GM18858 (cell line): ENCODE measurements around the gene IFT81.
"Not testable (repeated sequence)": the region's sequence is repeated elsewhere in the genome, so short reads cannot be mapped to it uniquely, and the experiment has no call there.

ENCODE experiments used
- ATAC-seq: cut with Tn5 transposase; IDR thresholded peaks from one replicate; pipeline ENCODE4 v1.9.1; 2021; ENCODE audit not compliant: unreplicated experiment

The IFT81 gene

DNA sequence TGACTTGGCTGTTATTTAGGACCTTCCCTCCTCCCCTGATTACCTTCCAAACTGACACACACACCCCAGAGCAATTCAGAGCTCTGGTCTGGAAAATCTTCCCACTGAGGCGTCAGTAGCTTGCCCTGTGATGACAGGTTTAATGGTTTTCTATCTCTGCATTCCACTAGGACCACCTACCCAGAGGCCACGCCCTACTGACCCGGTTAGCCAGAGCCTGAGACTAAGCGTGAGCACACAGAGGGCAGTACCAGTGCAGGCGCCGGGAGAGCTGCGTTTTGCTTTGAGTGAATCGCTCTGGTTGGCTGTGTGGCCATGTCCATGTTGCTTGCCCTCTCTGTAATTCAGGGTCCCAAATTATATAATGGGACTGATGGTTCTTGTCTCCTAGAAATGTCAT, 120.7 kb downstream of the IFT81 start:
- no peak for ATAC-seq

DNA sequence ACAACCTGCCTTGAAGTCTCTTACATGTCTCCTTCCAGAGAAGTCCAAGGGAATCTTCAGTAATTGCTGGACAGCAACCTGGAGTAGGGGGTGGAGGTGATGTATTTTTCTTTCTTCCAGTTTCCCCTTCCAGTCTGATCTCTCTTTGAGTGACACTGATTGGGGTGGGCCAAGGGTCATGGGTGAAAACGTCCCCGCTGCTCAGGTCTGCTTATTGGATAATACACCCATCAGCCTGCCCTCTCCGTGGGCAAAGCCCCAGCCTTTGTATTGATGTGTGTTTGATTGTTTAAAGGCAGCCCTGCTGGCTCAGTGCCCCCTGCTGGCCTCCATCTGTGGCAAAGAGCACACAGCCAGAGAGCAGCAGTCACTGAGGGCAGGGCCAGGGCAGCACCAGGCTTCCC, 121.2 kb downstream of the IFT81 start:
- no peak for ATAC-seq

DNA sequence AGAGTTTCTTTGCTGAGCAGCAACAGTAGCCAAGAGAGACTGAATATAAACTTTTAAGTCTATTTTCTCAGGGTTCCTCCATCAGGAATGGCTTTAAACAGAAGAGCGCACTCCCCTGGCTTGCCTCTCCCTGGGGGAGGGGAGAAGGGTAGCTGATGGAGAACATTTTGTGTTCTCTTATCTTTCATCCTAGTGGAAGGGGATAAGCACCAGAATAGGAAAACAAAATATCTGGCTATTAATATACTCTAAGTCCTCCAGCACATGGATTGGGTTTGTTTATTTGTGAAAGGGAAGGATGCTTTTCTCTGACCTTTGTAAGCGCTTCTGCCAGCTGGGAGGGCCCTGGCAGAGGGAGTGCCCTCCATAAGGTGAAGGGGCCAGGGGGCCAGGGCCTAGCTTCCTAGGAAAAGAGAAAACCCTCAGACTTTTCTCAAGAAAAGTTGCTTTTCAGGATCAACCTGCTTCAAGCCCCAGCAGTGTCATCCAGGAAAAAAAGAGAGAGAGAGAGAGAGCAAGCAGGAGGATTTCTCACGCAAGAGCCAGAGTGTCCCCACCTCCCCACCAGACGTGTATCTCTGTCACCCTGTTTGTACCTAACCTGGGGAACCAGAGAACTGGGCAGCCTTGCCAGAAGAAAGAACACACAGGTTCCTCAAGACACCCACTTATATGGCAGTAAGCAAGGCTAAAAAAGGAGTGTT, 122.6 kb downstream of the IFT81 start:
- no peak for ATAC-seq

DNA sequence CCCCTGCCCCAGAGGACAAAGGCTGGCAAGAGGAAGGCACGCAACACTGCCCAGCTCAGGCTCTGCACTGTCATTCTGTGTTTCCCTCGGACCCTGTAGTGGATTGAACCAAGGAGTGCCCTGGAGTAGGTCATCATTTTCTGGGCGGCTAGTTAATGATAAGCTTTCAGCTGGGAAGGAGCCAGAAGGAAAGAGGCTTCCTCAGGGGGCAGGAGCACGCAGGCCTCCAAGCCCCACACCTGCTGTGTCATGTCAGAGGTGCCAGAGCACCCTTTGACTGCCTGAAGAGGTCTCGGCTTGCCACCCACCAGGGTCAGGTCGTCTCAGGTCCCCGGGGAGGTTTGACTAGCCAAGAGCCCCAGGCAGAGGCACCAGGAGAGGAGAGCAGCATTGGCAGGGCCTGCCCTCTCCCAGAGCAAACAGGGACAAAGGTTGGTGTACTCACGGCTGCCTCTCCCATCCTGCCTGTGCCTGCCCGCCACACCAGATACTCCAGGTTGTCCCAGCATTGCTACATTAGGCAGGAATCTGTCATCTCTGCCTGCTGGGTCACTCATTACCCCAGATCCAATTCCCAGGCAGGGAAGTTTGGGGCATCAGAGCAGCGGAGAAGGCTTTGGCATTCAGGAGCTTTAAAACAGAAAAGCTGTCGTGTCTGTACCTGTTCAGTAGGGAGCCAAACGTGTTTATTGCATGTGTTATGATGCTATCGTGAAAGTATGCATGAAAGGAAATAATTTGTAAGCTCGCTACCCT, 123.4 kb downstream of the IFT81 start:
- no peak for ATAC-seq

DNA sequence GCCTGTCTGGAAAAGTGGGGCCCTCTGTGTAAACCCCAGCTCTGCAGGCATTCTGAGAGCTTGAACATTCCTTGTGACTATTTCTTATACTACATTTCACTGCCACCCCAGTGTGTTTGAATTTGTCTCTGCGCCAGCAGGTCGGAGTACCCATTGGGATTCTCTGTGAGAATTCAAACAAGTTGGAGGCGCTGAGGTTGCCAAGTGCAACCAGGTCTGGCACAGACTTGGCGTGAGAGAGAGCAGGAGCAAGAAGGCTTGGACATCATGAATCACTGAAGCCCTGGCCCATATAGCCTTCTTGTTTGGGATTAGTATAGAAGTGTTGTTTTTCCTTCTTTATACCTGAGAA, 123.9 kb downstream of the IFT81 start:
- no peak for ATAC-seq

DNA sequence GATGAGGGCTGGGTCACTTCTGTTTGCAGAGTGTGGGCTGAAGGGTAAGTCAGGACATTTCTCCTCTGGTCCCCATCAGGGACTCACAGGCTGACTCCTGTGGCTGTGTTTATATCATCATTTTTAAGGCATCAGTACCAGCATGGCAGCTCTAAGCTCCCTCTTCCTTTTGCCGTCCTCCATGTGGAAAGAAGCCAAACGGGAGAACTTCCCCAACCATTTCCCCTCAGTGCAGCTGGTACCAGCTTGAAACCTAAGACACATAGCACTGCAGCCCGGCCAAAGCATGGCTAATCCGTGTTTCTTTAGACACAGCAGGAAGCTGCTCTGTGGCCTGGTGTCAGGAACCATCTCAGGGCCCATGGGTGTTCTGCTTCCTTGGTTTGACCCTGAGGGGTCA, 124.9 kb downstream of the IFT81 start:
- no peak for ATAC-seq

DNA sequence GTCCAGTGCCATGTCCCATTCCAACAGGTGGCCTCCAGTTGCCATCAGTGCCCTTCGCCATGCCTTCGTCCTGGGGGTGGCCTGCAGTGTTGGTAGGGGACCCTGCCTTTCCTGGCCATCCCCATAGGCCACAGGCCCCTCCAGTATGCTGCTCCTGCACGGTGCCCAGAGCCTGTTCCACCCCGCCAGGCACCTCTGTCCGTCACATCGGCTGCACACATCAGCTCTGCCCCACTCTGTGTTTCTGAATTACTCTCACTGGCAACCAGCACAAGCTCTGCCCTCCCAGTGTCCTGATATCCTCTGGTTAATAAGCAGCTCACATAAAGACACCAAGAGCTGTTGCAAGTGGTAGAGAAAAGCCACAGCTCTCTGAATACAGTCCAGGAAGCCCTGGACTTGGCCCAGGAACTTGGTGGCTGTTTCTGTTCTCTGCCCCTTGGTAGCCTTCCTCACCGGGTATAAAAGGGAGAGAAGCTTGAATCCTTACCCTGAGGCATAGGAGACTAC, 125.6 kb downstream of the IFT81 start:
- no peak for ATAC-seq

DNA sequence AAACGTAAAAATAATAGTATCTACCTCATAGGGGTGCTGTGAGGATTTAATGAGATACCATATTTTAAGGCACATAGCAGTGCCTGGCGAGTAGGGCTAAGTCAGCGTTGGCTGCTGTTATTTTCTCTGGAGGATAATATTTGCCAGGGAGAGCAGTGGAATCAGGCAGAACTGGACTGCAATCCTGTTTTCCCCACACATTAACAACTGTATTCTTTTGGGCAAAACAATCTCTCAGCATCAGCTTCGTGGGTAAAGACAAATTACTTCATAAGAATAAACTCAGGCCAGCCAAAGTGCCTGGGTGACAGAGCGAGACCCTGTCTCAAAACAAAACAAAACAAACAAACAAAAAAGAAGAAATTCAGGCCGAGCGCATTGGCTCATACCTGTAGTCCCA, 127.2 kb downstream of the IFT81 start:
- ATAC-seq = no peak

DNA sequence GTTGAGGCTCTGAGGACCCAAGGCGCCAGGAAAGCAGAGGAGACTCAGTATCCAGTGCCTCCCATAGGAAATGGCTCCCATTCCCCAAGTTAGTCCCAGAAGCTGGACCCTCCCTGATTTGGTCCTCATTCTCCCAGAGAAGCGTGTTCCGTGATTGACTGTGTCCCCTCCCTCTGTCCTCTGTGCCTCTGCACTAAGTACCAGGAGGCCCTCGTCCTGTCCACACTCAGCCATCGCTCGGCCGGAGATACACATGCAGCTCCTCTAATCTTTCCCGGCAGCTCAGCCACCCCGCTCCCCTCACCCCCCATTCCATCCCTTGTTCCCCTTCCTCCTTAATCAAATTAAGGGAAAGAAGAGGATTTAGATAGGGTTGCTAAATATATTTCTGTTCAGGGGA, 128.6 kb downstream of the IFT81 start:
- ATAC-seq = no peak

DNA sequence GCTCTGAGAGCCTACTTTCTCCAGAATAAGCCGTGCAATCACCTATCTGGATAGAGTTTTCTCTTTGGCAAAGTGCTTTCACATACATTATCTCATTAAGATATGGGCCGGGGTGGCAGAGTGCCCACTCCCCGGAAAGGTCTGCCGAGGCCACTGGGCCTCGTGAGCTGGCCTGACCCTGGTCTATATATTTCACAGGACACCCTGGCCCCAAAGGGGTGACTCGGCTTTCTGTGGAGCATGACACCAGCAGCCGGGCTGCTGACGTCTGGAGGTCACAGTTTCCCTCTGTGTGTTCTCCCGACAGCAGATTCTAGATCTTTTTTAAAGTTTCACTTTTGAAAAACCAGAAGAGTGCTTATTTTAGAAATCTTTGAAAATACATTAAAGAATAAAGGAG, 129.0 kb downstream of the IFT81 start:
- no peak for ATAC-seq

DNA sequence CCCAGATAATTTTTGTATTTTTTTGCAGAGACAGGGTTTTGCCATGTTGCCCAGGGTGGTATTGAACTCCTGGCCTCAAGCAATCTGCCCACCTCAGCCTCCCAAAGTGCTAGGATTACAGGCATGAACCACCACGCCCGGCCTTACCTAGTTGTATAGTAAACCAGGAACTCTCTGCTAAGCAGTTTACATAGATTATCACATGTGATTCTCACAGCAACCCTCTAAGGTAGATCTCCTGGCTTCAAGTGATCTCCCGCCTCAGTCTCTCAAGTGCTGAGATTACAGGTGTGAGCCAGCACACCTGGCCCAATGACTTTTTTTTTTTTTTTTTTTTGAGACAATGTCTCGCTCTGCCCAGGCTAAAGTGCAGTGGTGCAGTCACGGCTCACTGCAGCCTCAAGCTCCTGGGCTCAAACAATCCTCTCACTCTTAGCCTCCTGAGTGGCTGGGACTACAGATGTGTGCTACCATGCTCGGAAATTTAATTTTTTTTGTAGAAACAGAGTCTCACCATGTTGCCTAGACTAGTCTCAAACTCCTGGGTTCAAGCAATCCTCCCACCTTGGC, 130.9 kb downstream of the IFT81 start:
- ATAC-seq = no peak

DNA sequence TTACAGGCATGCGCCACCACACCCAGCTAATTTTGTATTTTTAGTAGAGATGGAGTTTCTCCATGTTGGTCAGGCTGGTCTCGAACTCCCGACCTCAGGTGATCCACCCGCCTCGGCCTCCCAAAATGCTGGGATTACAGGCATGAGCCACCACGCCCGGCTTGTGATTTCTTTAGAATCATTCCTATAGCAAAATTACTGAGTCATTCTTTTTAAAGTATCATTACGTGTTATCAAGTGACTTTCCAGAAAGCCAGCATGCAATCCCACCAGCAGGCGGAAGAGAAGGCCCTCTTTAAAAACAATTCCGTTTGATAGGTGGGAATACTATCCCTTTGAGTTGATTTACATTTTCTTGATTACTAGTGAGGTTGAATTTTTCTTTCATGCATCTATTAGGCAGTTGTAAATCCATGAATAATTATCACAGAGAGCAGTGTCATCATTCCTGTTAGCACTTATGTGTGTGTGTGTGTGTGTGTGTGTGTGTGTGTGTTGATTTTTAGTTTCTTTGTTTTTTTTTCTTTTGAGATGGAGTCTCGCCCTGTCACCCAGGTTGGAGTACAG, 131.8 kb downstream of the IFT81 start:
- not testable (repeated sequence) for ATAC-seq

DNA sequence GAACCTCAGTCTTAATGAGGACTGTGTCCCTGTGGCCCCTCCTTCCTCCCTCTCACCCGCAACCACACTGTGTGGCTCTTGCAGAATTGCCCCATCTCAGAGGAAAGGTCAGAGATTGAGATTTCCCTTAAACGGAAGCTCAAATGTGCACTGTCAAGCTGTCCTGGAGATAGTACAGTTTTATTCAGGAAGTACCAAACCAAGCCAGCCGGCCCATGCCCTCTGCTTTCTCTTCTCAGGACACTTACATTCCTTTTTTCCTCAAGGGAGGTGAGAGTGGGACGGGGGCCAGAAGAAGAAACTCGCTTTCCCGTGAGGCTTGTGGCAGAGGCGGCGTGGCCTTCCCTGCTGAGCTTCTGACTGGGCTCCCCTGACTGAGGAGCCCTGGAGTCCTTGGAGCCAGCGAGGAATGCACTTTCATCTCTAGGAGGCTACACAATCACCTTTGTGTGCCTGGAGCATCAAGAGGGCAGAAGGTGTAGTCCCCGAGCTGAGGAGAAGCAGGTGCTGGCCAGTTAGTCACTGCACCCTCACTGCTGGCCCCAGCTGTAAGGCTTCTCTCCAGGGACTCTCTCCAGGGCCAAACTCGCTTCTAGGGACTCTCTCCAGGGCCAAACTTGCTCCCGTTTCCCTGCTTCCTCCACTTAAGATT, 132.7 kb downstream of the IFT81 start:
- no peak for ATAC-seq

DNA sequence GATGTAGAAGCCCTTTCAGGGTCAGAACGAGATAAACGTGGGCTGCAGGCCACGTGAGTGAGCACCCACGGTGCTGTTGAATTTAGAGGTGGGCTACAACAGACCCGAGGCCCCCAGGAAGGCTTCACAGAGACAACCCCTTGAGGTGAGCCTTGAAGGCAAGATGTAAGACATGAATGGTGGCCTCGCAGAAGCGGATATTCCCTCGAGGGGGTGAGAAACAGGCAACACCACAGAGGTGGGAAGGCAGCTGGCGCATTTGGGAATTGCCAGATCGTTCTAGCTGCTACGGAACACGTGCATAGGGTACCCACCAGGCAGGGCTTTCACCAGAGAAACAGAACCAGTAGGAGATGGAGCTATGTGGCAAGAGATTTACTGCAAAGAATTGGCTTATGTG, 134.3 kb downstream of the IFT81 start:
- no peak for ATAC-seq

DNA sequence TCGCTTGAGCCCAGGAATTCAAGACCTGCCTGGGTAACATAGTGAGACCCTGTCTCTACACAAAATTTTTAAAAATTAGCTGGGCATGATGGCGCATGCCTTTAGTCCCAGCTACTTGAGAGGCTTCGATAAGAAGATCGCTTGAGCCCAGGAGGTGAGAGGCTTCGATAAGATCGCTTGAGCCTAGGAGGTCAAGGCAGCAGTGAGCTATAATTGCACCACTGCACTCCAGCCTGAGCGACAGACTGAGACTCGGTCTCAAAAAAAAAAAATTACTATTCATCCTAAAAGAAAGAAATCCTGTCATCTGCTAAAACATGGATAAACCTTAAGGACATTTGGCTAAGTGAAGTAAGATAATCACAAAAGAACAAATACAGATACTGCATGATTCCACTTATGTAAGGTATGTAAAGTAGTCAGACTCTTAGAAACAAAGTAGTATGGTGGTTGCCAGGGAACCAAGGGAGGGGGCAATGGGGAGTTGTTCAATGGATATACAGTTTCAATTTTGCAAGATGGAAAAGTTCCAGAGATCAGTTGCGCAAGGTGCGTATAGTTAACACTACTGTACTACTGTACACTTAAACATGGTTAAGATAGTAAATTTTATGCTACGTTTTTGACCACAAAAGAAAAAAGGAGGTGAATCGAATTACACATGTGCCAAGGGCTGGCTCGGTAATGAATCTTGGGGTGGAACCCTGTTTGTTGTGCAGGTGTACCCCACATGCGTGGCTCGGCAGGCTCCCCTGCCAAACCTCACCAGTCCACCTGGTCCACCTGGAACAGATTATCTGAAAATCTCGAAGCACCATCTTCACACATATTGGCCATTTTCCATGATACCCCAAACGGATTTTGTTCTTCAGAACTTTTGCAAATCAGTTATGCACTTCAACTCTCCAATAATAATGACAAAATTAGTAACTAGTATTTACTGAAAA, 138.6 kb downstream of the IFT81 start:
- ATAC-seq = no peak

DNA sequence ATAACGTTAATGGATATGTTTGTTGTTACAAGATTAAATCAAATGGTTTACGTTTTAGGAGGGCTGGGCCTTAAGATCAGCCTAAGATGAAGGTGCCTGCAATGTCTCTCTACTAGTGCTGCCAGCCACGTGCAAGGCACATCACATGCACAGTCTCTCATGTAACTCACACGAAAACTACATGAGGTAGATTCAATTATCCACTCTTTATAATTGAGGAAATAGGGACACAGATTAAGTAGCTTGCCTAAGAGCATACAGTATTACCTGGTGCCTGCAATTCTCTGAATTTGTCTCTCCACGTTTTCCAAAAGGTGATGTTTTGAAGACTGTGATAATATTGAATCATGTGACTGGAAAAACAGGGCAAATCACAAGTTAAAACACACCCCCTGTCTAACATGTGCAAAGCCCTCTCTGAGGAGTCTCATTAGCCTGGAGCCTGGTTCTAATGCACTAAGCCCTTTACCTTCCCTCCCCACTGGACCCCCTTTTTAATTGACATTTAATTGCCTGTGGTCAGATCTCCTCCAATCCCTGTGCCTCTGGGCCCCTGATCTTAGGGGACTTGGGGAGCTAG, 142.3 kb downstream of the IFT81 start:
- no peak for ATAC-seq

DNA sequence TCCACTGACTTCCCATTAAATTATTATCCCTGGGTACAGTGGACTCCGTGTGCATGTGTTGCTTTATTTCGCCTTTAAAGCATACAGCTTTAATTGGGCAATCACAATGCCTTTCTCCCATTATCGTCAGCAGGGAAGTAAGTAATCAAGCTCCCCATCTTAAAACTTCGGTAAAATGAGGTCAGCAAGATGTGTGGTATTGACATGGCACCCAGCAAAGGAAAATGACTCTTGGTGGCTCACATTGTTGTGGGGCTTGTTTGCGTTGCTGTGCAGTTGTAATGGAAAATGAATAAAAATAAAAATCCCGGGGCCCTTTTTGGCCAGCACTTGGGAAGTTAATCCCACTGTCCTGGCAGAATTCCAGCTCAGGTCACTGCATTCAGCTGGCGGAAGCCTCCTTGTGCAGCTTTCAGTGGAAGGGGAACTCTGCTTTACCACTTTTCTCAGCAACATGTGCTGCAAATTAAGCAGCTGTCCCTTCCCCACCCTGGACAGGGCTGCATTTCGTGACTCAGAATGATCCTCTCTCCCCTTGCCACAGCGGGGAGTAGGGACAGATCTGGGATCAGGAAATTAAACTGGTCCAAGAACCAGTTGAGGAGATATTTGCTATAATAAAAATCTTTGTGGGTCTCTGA, 142.9 kb downstream of the IFT81 start:
- ATAC-seq = no peak
